GM21528 (cell line): ENCODE results near the gene TEKT4.
"Not testable (repeated sequence)": the region's sequence is repeated elsewhere in the genome, so short reads cannot be mapped to it uniquely, and the experiment has no call there.

Experiments
- ATAC-seq: cut with Tn5 transposase; IDR thresholded peaks from one replicate; pipeline ENCODE4 v1.9.1; 2021; ENCODE audit warnings: mild to moderate bottlenecking, moderate library complexity; ENCODE audit not compliant: unreplicated experiment, low FRiP score

The TEKT4 gene

GRCh38 chr2:94875820-94876522 lies 4.7 kb downstream of the TEKT4 start:
- ATAC-seq = no peak

- no peak for ATAC-seq
Observed at GRCh38 chr2:94876523-94876863, 5.3 kb downstream of the TEKT4 start.

GRCh38 chr2:94877129-94877528 lies 5.9 kb downstream of the TEKT4 start:
- no peak for ATAC-seq

- not testable (repeated sequence) for ATAC-seq
Observed at GRCh38 chr2:94878575-94878974, 7.3 kb downstream of the TEKT4 start.

GRCh38 chr2:94879314-94879981 lies 8.2 kb downstream of the TEKT4 start:
- ATAC-seq = no peak

GRCh38 chr2:94879982-94880377 lies 8.8 kb downstream of the TEKT4 start:
- no peak for ATAC-seq

GRCh38 chr2:94880507-94880906 lies 9.3 kb downstream of the TEKT4 start:
- no peak for ATAC-seq

- no peak for ATAC-seq
Observed at GRCh38 chr2:94881070-94881469, 9.8 kb downstream of the TEKT4 start.

- ATAC-seq = no peak
Observed at GRCh38 chr2:94890234-94890633, 19.0 kb downstream of the TEKT4 start.

GRCh38 chr2:94895273-94895672 lies 24.0 kb downstream of the TEKT4 start:
- ATAC-seq = not testable (repeated sequence)

- not testable (repeated sequence) for ATAC-seq
Observed at GRCh38 chr2:94906976-94907375, 35.7 kb downstream of the TEKT4 start.

GRCh38 chr2:94923196-94923595 lies 52.0 kb downstream of the TEKT4 start:
- no peak for ATAC-seq

GRCh38 chr2:94924999-94925398 lies 53.8 kb downstream of the TEKT4 start:
- not testable (repeated sequence) for ATAC-seq
